ENCODE data around the gene COA5.

- TF ChIP-seq POLR2A (IDR thresholded peaks at IDR 0.05) (no peak), CTCF (IDR thresholded peaks at IDR 0.05) (no peak)
Measured at GRCh38 chr2:98561018-98561417, 47.3 kb downstream of the COA5 start.
